K562 (cell line): ENCODE measurements around the gene PLTP. TPM values are rescaled to one million over a fixed set of nuclear protein-coding genes. Genes with fewer than 3 reads are reported as not detected.

Experiments
- ASH1L ChIP-seq: fragments of 450-650 bp; IDR thresholded peaks from 2 replicates; pipeline ENCODE4 v1.6.1; 2018; ENCODE audit warnings: borderline replicate concordance, mild to moderate bottlenecking, low read depth; ENCODE audit not compliant: partially characterized antibody
- ATF1 ChIP-seq, 2 experiments: fragments of 450-650 bp in 1 of 2; IDR thresholded peaks; 2 replicates each; pipeline ENCODE4 v1.6.1; 2016; ENCODE audit warnings: missing compliant biosample characterization in 1 of 2, missing genetic modification characterization in 1 of 2
- HDAC6 ChIP-seq: IDR thresholded peaks from 2 replicates; pipeline ENCODE4 v1.6.1; 2012; ENCODE audit warnings: low read depth, mild to moderate bottlenecking, control low read depth, inconsistent platforms, low read length, moderate library complexity
- KAT7 ChIP-seq: sonication (generic); formaldehyde crosslinking; IDR thresholded peaks from 2 replicates; pipeline ENCODE4 v1.8.0; 2022; ENCODE audit warnings: missing genetic modification reagents, mild to moderate bottlenecking, borderline replicate concordance
- MECOM ChIP-seq: fragments of 250-450 bp; sonication (Bioruptor Pico); IDR thresholded peaks from 2 replicates; pipeline ENCODE4 v1.8.0; 2022; ENCODE audit warnings: inconsistent platforms
- NCOR1 ChIP-seq: fragments of 450-650 bp; IDR thresholded peaks from 2 replicates; pipeline ENCODE4 v1.6.1; 2016; ENCODE audit warnings: mild to moderate bottlenecking, moderate library complexity
- POLR2B ChIP-seq: fragments of 450-650 bp; IDR thresholded peaks from 2 replicates; pipeline ENCODE4 v1.6.1; 2018; ENCODE audit warnings: low read depth; ENCODE audit not compliant: partially characterized antibody
- SAFB2 ChIP-seq: fragments of 200-400 bp; formaldehyde crosslinking; IDR thresholded peaks from 2 replicates; pipeline ENCODE4 v1.6.1; 2018; ENCODE audit warnings: borderline replicate concordance, low read length, low read depth, moderate library complexity; ENCODE audit not compliant: severe bottlenecking
- SMAD1 ChIP-seq: fragments of 150-350 bp; IDR thresholded peaks from 2 replicates; pipeline ENCODE4 v1.6.1; 2014; ENCODE audit warnings: low read length, low read depth; ENCODE audit not compliant: partially characterized antibody
- TCF3 ChIP-seq: sonication (generic); formaldehyde crosslinking; IDR thresholded peaks from 2 replicates; pipeline ENCODE4 v1.4.0; 2020; ENCODE audit warnings: mild to moderate bottlenecking, missing genetic modification reagents
- ZNF347 ChIP-seq: fragments of 450-650 bp; formaldehyde crosslinking; IDR thresholded peaks from 2 replicates; pipeline ENCODE4 v1.4.0; 2020; ENCODE audit warnings: low read depth, mild to moderate bottlenecking, moderate library complexity
- polyA plus RNA-seq, 8 experiments: library from polyadenylated mRNA; depleted of rRNA in 4 of 8; stranded (reverse) in 5 of 8; unstranded in 3 of 8; fragments of >200 nt; fragmentation: Nextera tagmentation in 2 of 8; fragmentation: Illumina TruSeq in 1 of 8; extraction: Ambion mirVana in 2 of 8; extraction: Trizol in 1 of 8; gene quantifications; 2 replicates each; pipeline versions ENCODE4 v1.2.1 to v1.2.3, GENCODE V29; 2011 to 2014; ENCODE audit warnings: inconsistent platforms in 1 of 8, missing spikeins in 1 of 8
- total RNA-seq, 7 experiments: library from RNA; depleted of rRNA in 6 of 7; stranded (reverse); fragments of >200 nt in 6 of 7; fragmentation: Illumina TruSeq in 2 of 7; extraction: Trizol in 2 of 7; gene quantifications; 2 replicates each; pipeline versions ENCODE4 v1.2.1 to v1.2.3, GENCODE V29; 2011 to 2021; ENCODE audit warnings: low replicate concordance in 1 of 7
- TF ChIP-seq, protein P1 (sequence below): fragments of 200-400 bp; formaldehyde crosslinking; IDR thresholded peaks from 2 replicates; pipeline ENCODE4 v1.6.1; 2017; ENCODE audit warnings: mild to moderate bottlenecking, low read depth, low read length, moderate library complexity
- TF ChIP-seq, protein P2 (sequence below): sonication (generic); formaldehyde crosslinking; IDR thresholded peaks from 2 replicates; pipeline ENCODE4 v1.8.1; 2023; ENCODE audit warnings: mild to moderate bottlenecking, missing genetic modification reagents
- TF ChIP-seq, protein P3 (sequence below): fragments of 450-650 bp; IDR thresholded peaks from 2 replicates; pipeline ENCODE4 v1.7.0; 2016; ENCODE audit warnings: borderline replicate concordance
- TF ChIP-seq, protein P4 (sequence below): fragments of 250-450 bp; sonication (Bioruptor Pico); IDR thresholded peaks from 2 replicates; pipeline ENCODE4 v1.4.0; 2020; ENCODE audit warnings: mild to moderate bottlenecking, moderate library complexity, borderline replicate concordance

PLTP gene
- total and polyA plus RNA-seq, 9 of the 15 experiments (the other 6 are each of a cell fraction or from before 2014, with no cell fraction given) = 2.8 to 29.3 (median 17.6) TPM

DNA sequence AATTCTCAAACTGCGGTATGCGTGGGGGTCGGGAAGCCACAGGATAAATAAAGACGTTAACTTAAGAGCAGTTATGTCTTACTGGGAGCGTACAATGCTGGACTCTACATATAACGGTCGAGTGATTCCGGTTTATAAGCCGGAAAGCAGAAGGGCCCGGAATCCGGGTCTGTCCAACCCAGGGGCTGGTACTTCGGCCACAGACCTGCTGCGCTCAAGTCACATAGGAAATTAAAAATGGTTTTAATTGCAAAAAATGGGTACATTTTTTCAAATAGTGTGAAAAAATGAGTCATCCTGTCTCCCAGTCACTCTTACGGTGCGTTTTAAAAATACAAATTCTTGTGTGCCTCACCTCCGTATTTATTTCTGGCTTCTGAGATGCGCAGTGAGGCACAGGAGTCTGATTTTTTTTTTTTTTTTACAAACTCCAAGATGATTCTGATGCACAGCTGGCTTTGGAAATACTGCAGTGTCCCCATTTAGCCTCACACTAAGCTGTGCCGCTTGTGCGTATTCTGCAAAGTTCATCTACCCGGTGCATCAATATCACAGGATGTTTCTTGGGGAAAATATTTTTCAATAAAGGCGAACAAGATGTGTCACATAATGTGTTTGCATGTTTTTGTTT is 23.6 kb upstream of the PLTP start (continued):
- TF ChIP-seq, protein P1, sequence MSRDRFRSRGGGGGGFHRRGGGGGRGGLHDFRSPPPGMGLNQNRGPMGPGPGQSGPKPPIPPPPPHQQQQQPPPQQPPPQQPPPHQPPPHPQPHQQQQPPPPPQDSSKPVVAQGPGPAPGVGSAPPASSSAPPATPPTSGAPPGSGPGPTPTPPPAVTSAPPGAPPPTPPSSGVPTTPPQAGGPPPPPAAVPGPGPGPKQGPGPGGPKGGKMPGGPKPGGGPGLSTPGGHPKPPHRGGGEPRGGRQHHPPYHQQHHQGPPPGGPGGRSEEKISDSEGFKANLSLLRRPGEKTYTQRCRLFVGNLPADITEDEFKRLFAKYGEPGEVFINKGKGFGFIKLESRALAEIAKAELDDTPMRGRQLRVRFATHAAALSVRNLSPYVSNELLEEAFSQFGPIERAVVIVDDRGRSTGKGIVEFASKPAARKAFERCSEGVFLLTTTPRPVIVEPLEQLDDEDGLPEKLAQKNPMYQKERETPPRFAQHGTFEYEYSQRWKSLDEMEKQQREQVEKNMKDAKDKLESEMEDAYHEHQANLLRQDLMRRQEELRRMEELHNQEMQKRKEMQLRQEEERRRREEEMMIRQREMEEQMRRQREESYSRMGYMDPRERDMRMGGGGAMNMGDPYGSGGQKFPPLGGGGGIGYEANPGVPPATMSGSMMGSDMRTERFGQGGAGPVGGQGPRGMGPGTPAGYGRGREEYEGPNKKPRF = no peak
- TF ChIP-seq SAFB2 (no peak), MECOM (no peak), SMAD1 (peak; percentile 35), POLR2B (no peak), KAT7 (CRISPR knock-in tag) (no peak), ZNF347 (no peak), ATF1 (CRISPR knock-in tag; IDR thresholded peaks at IDR 0.05) (no peak), ATF1 (tag; IDR thresholded peaks at IDR 0.05) (no peak; the same call in 1 of the 2 replicates), HDAC6 (no peak), NCOR1 (peak; percentile 91), TCF3 (CRISPR knock-in tag) (peak; percentile 93), ASH1L (no peak)
- TF ChIP-seq, protein P2, sequence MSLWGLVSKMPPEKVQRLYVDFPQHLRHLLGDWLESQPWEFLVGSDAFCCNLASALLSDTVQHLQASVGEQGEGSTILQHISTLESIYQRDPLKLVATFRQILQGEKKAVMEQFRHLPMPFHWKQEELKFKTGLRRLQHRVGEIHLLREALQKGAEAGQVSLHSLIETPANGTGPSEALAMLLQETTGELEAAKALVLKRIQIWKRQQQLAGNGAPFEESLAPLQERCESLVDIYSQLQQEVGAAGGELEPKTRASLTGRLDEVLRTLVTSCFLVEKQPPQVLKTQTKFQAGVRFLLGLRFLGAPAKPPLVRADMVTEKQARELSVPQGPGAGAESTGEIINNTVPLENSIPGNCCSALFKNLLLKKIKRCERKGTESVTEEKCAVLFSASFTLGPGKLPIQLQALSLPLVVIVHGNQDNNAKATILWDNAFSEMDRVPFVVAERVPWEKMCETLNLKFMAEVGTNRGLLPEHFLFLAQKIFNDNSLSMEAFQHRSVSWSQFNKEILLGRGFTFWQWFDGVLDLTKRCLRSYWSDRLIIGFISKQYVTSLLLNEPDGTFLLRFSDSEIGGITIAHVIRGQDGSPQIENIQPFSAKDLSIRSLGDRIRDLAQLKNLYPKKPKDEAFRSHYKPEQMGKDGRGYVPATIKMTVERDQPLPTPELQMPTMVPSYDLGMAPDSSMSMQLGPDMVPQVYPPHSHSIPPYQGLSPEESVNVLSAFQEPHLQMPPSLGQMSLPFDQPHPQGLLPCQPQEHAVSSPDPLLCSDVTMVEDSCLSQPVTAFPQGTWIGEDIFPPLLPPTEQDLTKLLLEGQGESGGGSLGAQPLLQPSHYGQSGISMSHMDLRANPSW (CRISPR knock-in tag) = no peak
- TF ChIP-seq, protein P3, sequence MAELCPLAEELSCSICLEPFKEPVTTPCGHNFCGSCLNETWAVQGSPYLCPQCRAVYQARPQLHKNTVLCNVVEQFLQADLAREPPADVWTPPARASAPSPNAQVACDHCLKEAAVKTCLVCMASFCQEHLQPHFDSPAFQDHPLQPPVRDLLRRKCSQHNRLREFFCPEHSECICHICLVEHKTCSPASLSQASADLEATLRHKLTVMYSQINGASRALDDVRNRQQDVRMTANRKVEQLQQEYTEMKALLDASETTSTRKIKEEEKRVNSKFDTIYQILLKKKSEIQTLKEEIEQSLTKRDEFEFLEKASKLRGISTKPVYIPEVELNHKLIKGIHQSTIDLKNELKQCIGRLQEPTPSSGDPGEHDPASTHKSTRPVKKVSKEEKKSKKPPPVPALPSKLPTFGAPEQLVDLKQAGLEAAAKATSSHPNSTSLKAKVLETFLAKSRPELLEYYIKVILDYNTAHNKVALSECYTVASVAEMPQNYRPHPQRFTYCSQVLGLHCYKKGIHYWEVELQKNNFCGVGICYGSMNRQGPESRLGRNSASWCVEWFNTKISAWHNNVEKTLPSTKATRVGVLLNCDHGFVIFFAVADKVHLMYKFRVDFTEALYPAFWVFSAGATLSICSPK = no peak
- TF ChIP-seq, protein P4, sequence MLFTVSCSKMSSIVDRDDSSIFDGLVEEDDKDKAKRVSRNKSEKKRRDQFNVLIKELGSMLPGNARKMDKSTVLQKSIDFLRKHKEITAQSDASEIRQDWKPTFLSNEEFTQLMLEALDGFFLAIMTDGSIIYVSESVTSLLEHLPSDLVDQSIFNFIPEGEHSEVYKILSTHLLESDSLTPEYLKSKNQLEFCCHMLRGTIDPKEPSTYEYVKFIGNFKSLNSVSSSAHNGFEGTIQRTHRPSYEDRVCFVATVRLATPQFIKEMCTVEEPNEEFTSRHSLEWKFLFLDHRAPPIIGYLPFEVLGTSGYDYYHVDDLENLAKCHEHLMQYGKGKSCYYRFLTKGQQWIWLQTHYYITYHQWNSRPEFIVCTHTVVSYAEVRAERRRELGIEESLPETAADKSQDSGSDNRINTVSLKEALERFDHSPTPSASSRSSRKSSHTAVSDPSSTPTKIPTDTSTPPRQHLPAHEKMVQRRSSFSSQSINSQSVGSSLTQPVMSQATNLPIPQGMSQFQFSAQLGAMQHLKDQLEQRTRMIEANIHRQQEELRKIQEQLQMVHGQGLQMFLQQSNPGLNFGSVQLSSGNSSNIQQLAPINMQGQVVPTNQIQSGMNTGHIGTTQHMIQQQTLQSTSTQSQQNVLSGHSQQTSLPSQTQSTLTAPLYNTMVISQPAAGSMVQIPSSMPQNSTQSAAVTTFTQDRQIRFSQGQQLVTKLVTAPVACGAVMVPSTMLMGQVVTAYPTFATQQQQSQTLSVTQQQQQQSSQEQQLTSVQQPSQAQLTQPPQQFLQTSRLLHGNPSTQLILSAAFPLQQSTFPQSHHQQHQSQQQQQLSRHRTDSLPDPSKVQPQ (CRISPR knock-in tag) = no peak
